ENCODE data around the gene TMEM181.

DNA sequence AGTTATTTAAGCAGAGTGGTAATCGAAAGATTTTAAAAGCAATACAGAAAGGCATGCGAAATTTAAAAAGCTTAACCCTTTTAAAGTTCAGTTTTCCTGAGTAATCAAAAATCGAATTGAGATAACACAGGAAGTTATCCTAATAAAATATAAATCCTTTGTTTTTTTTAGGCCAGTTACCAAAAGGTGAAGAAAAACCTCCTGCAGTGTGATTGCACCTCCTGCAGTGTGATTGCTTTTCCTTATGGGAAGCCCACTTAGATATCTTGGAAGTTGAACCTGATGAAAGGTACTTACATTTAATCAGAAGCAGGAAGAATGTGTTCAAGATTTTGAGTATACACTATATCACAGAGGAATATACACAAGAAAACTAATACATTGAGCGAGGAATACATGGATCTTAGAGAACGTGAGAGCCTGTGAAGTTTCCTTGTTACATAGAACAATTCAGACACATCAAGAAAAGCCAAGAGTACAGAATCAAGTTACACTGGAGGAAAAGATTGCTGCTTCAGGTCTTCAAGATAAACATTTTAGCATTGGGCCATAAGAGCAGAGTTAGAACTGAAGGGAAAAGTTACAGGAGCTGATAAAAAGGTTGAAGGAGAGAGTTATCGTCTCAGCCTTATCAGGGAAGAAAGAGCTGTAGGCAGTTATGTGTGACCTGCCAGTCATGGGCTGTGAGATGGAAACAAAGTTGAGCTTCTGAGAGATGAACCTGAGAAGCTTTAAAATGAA is 7.7 kb upstream of the TMEM181 start:
- TF ChIP-seq, protein P1, sequence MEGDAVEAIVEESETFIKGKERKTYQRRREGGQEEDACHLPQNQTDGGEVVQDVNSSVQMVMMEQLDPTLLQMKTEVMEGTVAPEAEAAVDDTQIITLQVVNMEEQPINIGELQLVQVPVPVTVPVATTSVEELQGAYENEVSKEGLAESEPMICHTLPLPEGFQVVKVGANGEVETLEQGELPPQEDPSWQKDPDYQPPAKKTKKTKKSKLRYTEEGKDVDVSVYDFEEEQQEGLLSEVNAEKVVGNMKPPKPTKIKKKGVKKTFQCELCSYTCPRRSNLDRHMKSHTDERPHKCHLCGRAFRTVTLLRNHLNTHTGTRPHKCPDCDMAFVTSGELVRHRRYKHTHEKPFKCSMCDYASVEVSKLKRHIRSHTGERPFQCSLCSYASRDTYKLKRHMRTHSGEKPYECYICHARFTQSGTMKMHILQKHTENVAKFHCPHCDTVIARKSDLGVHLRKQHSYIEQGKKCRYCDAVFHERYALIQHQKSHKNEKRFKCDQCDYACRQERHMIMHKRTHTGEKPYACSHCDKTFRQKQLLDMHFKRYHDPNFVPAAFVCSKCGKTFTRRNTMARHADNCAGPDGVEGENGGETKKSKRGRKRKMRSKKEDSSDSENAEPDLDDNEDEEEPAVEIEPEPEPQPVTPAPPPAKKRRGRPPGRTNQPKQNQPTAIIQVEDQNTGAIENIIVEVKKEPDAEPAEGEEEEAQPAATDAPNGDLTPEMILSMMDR (IDR thresholded peaks at IDR 0.05), result no peak
- no peak for TF ChIP-seq POLR2A (IDR thresholded peaks at IDR 0.05)
